ENCODE measurements around the gene KIAA0319L.

DNA sequence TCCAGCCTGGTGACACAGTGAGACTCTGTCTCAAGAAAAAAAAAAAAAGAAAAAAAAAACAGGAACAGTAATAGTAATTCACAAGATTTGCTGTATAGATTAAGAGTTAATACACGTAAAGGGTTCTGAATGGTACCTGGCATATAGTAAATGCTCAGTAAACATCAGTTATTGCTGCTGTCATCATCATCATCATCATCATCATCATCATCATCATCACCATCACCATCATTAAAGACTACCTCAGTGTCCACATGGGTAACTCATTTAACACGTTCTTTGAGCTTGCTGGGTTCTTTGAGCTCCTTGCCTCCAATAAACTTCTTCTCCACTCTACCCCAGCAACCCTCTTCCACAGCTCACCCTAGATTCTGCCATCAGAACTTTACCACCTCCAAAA is 55.0 kb downstream of the KIAA0319L start:
- TF ChIP-seq, protein P1, sequence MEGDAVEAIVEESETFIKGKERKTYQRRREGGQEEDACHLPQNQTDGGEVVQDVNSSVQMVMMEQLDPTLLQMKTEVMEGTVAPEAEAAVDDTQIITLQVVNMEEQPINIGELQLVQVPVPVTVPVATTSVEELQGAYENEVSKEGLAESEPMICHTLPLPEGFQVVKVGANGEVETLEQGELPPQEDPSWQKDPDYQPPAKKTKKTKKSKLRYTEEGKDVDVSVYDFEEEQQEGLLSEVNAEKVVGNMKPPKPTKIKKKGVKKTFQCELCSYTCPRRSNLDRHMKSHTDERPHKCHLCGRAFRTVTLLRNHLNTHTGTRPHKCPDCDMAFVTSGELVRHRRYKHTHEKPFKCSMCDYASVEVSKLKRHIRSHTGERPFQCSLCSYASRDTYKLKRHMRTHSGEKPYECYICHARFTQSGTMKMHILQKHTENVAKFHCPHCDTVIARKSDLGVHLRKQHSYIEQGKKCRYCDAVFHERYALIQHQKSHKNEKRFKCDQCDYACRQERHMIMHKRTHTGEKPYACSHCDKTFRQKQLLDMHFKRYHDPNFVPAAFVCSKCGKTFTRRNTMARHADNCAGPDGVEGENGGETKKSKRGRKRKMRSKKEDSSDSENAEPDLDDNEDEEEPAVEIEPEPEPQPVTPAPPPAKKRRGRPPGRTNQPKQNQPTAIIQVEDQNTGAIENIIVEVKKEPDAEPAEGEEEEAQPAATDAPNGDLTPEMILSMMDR (IDR thresholded peaks at IDR 0.05): no peak
- no peak for TF ChIP-seq POLR2A (IDR thresholded peaks at IDR 0.05)

All from thyroid gland (tissue), 4 donors.